ENCODE data around the gene ALKAL2.

Gene ALKAL2

DNA sequence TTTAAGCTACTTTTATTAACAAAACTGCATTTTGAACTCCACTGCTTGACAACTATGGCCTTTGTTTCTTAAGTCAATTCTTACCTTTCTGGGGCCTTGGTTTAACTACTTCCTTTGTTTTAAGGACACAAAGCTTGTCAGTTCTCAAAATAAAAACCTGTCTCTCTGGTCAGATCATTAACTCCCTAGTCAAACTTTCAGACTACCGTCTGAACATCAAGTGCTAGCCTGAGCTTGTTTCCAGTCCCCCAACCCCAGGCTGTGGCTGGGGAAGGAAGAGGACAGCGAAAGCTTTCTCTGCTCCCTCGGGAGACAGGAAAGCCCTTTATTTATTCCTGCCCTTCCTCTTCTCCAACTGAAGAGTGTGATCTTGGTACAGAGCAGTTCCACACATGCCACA, 25.8 kb downstream of the ALKAL2 start:
- ChIA-PET CTCF (interaction anchor here (1.2 to 5.8 kb wide), 4 partner anchors 8 to 28 kb away, joined by 3 to 23 read pairs (median 4); partner anchors contain the start of gene ALKAL2), POLR2A (no interaction called here)
- WGBS (ENCODE audit: insufficient coverage) = 90% methylated on average over 1 of the region's 3 CpGs
- peaks cover 0 to 18% (median 6%) of the 10 kb centered on the region in 4 experiments for H3K36me3 ChIP-seq (ENCODE audit: control insufficient read depth in 4 of 4, insufficient read depth in 4 of 4, low read length in 3 of 4)
- H3K4me3 ChIP-seq (ENCODE audit: control insufficient read depth in 1 of 7, extremely low read depth in 1 of 7, insufficient read depth in 4 of 7, low read depth in 2 of 7, low read length in 6 of 7) = no peak overlapping the region
- DNase-seq = no peak
- H3K9me3 ChIP-seq (ENCODE audit: control extremely low read depth in 1 of 5, control insufficient read depth in 4 of 5, insufficient read depth in 2 of 5, low read depth in 1 of 5, low read length in 4 of 5) = peaks cover 0 to 17% (median 6%) of the 10 kb centered on the region in 5 experiments
- peaks cover 5 to 28% (median 21%) of the 10 kb centered on the region in 4 experiments for H3K4me1 ChIP-seq (ENCODE audit: control extremely low read depth in 1 of 4, control insufficient read depth in 4 of 4, insufficient read depth in 4 of 4, low read length in 3 of 4)
- no peaks in the 10 kb centered on the region for H3K27me3 ChIP-seq (replicated peaks in 2 of 5; ENCODE audit: control insufficient read depth in 4 of 5, insufficient read depth in 5 of 5, low read length in 4 of 5)
- H3K27ac ChIP-seq (ENCODE audit: insufficient read depth in 1 of 2, low read depth in 1 of 2, low read length in 2 of 2, poor library complexity in 1 of 2, severe bottlenecking in 2 of 2) = no peak overlapping the region

DNA sequence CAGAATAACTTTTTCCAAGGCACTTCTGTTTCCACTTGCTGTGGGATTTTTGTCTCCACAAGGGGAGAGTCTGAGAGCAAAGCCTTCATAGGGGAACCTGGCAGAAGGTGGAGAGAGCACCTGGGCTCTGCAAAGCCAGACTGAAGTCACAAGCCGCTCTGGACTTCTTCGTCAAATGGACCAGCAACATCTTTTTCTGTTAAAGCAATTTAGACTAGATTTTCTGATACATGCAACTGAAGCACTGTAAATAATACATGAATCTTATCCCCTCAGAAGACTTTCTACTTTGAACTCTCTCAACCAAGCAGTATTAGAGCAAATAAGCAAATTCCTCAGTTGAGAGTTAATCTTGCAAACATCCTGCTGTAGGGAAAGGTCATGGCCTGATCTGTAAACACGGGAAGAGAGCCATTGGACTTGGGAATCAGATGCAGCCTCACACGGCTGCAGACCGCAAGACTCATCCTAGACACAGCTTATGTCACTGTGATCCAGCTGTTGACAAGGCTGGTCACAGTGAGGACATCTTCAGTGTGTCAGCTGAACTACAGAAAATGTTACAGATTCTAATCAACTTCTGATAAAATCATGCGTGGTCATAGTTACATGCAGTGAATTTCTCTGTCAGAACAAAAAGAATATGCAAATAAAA, 27.3 kb downstream of the ALKAL2 start:
- Histone ChIP-seq H3K9me3 (ENCODE audit: control extremely low read depth in 1 of 5, control insufficient read depth in 4 of 5, insufficient read depth in 2 of 5, low read depth in 1 of 5, low read length in 4 of 5) (peaks cover 0 to 17% (median 6%) of the 10 kb centered on the region in 5 experiments), H3K4me1 (ENCODE audit: control extremely low read depth in 1 of 4, control insufficient read depth in 4 of 4, insufficient read depth in 4 of 4, low read length in 3 of 4) (peaks cover 2 to 19% (median 12%) of the 10 kb centered on the region in 4 experiments), H3K36me3 (ENCODE audit: control insufficient read depth in 4 of 4, insufficient read depth in 4 of 4, low read length in 3 of 4) (peaks cover 0 to 18% (median 6%) of the 10 kb centered on the region in 4 experiments), H3K4me3 (ENCODE audit: control insufficient read depth in 1 of 7, extremely low read depth in 1 of 7, insufficient read depth in 4 of 7, low read depth in 2 of 7, low read length in 6 of 7) (no peak overlapping the region), H3K27ac (ENCODE audit: insufficient read depth in 1 of 2, low read depth in 1 of 2, low read length in 2 of 2, poor library complexity in 1 of 2, severe bottlenecking in 2 of 2) (no peak overlapping the region), H3K27me3 (replicated peaks in 2 of 5; ENCODE audit: control insufficient read depth in 4 of 5, insufficient read depth in 5 of 5, low read length in 4 of 5) (no peaks in the 10 kb centered on the region)
- 86% methylated on average over 5 of the region's 6 CpGs for WGBS (ENCODE audit: insufficient coverage)
- POLR2A ChIA-PET = no interaction called here
- no peak for DNase-seq
- CTCF ChIA-PET = interaction anchor here (1.8 to 5.8 kb wide), 2 partner anchors 11 to 14 kb away, joined by 4 to 23 read pairs; no protein-coding TSS in a partner anchor

DNA sequence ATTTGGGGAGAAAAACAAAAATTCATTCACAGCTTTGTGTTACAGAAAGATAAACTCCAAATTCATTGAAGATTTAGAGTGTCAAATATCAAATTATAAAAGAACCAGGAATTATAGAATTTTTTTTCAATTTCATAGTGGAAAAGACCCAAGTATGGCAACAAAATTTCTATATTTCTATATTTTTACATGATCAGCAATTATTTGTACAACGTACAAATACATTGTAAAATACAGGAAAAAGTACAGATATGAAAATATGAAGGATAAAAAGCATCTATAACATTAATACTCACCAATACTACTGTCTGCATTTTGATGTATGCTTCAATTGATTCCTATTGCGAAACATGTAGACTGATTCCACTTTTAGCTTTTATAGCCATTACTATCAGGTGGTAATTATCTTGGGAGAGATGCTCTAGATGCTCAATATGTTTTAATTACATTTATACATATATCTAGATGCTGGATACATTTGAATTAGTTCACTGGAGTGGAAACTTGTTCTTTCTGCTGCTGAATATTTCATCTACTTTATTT, 28.0 kb downstream of the ALKAL2 start:
- H3K4me1 ChIP-seq (ENCODE audit: control extremely low read depth in 1 of 4, control insufficient read depth in 4 of 4, insufficient read depth in 4 of 4, low read length in 3 of 4) = peaks cover 0 to 11% (median 9%) of the 10 kb centered on the region in 4 experiments
- DNase-seq = no peak
- WGBS (ENCODE audit: insufficient coverage) = no CpG with 5 or more reads among the region's 2 CpGs

DNA sequence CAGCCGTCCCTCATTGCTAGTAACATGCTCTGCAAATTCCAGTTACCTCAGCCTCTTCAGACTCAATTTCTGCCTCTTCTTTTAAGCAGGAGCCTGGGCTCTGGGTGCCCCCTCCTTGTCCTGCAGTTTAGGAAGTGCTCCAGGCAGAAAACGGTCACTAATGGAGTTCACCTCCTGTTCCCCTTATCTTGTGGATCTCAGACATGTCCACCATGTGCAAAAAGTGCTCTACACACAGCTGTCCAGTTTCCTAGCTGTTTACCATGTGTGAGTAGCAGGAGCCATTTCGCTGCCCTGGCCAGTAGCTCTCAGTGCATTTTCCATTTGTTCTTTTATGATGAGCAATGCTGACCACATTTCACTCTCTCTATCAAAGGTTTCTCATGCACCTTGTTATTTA, 29.0 kb downstream of the ALKAL2 start:
- CTCF ChIA-PET = interaction anchor here (0.9 to 5.8 kb wide), 3 partner anchors 9 to 31 kb away, joined by 3 to 23 read pairs (median 4); no protein-coding TSS in a partner anchor
- no peaks in the 10 kb centered on the region for H3K27me3 ChIP-seq (replicated peaks in 2 of 5; ENCODE audit: control insufficient read depth in 4 of 5, insufficient read depth in 5 of 5, low read length in 4 of 5)
- WGBS (ENCODE audit: insufficient coverage) = 92% methylated on average over 3 of the region's 3 CpGs

More for the DNA sequence above, 28.0 kb downstream of the ALKAL2 start:
- Histone ChIP-seq H3K4me3 (ENCODE audit: control insufficient read depth in 1 of 7, extremely low read depth in 1 of 7, insufficient read depth in 4 of 7, low read depth in 2 of 7, low read length in 6 of 7) (no peak overlapping the region), H3K9me3 (ENCODE audit: control extremely low read depth in 1 of 5, control insufficient read depth in 4 of 5, insufficient read depth in 2 of 5, low read depth in 1 of 5, low read length in 4 of 5) (peaks cover 0 to 17% (median 6%) of the 10 kb centered on the region in 5 experiments), H3K36me3 (ENCODE audit: control insufficient read depth in 4 of 4, insufficient read depth in 4 of 4, low read length in 3 of 4) (peaks cover 0 to 18% (median 6%) of the 10 kb centered on the region in 4 experiments), H3K27ac (ENCODE audit: insufficient read depth in 1 of 2, low read depth in 1 of 2, low read length in 2 of 2, poor library complexity in 1 of 2, severe bottlenecking in 2 of 2) (no peak overlapping the region), H3K27me3 (replicated peaks in 2 of 5; ENCODE audit: control insufficient read depth in 4 of 5, insufficient read depth in 5 of 5, low read length in 4 of 5) (no peaks in the 10 kb centered on the region)
- CTCF ChIA-PET = interaction anchor here (0.5 to 5.8 kb wide), 3 partner anchors 10 to 17 kb away, joined by 3 to 23 read pairs (median 4); no protein-coding TSS in a partner anchor
- POLR2A ChIA-PET = no interaction called here

DNA sequence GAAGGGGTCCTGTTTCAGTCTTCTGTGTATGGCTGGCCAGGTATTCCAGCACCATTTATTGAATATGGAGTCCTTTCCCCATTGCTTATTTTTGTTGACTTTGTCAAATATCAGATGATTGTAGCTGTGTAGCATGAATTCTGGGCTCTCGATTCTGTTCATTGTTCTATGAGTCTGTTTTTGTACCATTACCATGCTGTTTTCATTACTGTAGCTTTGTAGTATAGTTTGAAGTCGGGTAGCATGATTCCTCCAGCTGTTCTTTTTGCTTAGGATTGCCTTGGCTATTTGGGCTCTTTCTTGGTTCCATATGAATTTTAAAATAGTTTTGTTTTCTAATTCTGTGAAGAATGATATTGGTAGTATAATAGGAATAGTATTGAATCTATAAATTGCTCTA, 30.0 kb downstream of the ALKAL2 start:
- ChIA-PET CTCF (interaction anchor here (0.9 to 5.8 kb wide), 2 partner anchors 11 to 32 kb away, joined by 3 to 23 read pairs; no protein-coding TSS in a partner anchor), POLR2A (no interaction called here)
- WGBS (ENCODE audit: insufficient coverage) = 100% methylated on average over 1 of the region's 2 CpGs
- peaks cover 0 to 18% (median 6%) of the 10 kb centered on the region in 4 experiments for H3K36me3 ChIP-seq (ENCODE audit: control insufficient read depth in 4 of 4, insufficient read depth in 4 of 4, low read length in 3 of 4)
- H3K4me3 ChIP-seq (ENCODE audit: control insufficient read depth in 1 of 7, extremely low read depth in 1 of 7, insufficient read depth in 4 of 7, low read depth in 2 of 7, low read length in 6 of 7) = no peak overlapping the region
- H3K9me3 ChIP-seq (ENCODE audit: control extremely low read depth in 1 of 5, control insufficient read depth in 4 of 5, insufficient read depth in 2 of 5, low read depth in 1 of 5, low read length in 4 of 5) = peaks cover 0 to 17% (median 6%) of the 10 kb centered on the region in 5 experiments
- no peak for DNase-seq
- H3K4me1 ChIP-seq (ENCODE audit: control extremely low read depth in 1 of 4, control insufficient read depth in 4 of 4, insufficient read depth in 4 of 4, low read length in 3 of 4) = no peaks in the 10 kb centered on the region
- no peaks in the 10 kb centered on the region for H3K27me3 ChIP-seq (replicated peaks in 2 of 5; ENCODE audit: control insufficient read depth in 4 of 5, insufficient read depth in 5 of 5, low read length in 4 of 5)
- H3K27ac ChIP-seq (ENCODE audit: insufficient read depth in 1 of 2, low read depth in 1 of 2, low read length in 2 of 2, poor library complexity in 1 of 2, severe bottlenecking in 2 of 2) = no peak overlapping the region

More for the DNA sequence above, 29.0 kb downstream of the ALKAL2 start:
- Histone ChIP-seq H3K27ac (ENCODE audit: insufficient read depth in 1 of 2, low read depth in 1 of 2, low read length in 2 of 2, poor library complexity in 1 of 2, severe bottlenecking in 2 of 2) (no peak overlapping the region), H3K4me3 (ENCODE audit: control insufficient read depth in 1 of 7, extremely low read depth in 1 of 7, insufficient read depth in 4 of 7, low read depth in 2 of 7, low read length in 6 of 7) (no peak overlapping the region), H3K9me3 (ENCODE audit: control extremely low read depth in 1 of 5, control insufficient read depth in 4 of 5, insufficient read depth in 2 of 5, low read depth in 1 of 5, low read length in 4 of 5) (peaks cover 0 to 17% (median 6%) of the 10 kb centered on the region in 5 experiments), H3K36me3 (ENCODE audit: control insufficient read depth in 4 of 4, insufficient read depth in 4 of 4, low read length in 3 of 4) (peaks cover 0 to 18% (median 6%) of the 10 kb centered on the region in 4 experiments), H3K4me1 (ENCODE audit: control extremely low read depth in 1 of 4, control insufficient read depth in 4 of 4, insufficient read depth in 4 of 4, low read length in 3 of 4) (peaks cover 0 to 8% (median 6%) of the 10 kb centered on the region in 4 experiments)
- no peak for DNase-seq
- POLR2A ChIA-PET = no interaction called here

DNA sequence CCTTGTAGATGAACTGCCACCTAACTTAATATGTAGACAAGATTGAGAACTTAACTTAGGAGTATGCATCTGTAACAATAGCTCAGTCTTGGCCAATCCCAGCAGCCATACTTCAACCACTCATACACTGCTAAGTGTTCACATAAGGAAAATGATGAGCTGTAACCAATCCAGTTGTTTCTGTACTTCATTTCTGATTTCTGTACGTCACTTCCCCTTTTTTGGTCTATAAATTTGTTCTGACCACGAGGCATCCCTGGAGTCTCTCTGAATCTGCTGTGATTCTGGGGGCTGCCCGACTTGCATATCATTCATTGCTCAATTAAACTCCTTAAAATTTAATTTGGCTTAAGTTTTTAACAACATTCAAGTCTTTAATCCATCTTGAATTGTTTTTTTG, 30.5 kb downstream of the ALKAL2 start:
- CTCF ChIA-PET = interaction anchor here (5.8 kb wide), 1 partner anchor 11 kb away, joined by 23 read pairs; no protein-coding TSS in a partner anchor

More for the DNA sequence above, 30.5 kb downstream of the ALKAL2 start:
- DNase-seq = peak in 2 of 3 donors; percentile 16 to 34
- H3K4me3 ChIP-seq (ENCODE audit: control insufficient read depth in 1 of 7, extremely low read depth in 1 of 7, insufficient read depth in 4 of 7, low read depth in 2 of 7, low read length in 6 of 7) = no peak overlapping the region
- no peak overlapping the region for H3K27ac ChIP-seq (ENCODE audit: insufficient read depth in 1 of 2, low read depth in 1 of 2, low read length in 2 of 2, poor library complexity in 1 of 2, severe bottlenecking in 2 of 2)
- POLR2A ChIA-PET = no interaction called here
- H3K36me3 ChIP-seq (ENCODE audit: control insufficient read depth in 4 of 4, insufficient read depth in 4 of 4, low read length in 3 of 4) = peaks cover 0 to 17% (median 6%) of the 10 kb centered on the region in 4 experiments
- peaks cover 0 to 17% (median 6%) of the 10 kb centered on the region in 5 experiments for H3K9me3 ChIP-seq (ENCODE audit: control extremely low read depth in 1 of 5, control insufficient read depth in 4 of 5, insufficient read depth in 2 of 5, low read depth in 1 of 5, low read length in 4 of 5)
- H3K27me3 ChIP-seq (replicated peaks in 2 of 5; ENCODE audit: control insufficient read depth in 4 of 5, insufficient read depth in 5 of 5, low read length in 4 of 5) = no peaks in the 10 kb centered on the region
- 48% methylated on average over 2 of the region's 3 CpGs for WGBS (ENCODE audit: insufficient coverage)
- no peaks in the 10 kb centered on the region for H3K4me1 ChIP-seq (ENCODE audit: control extremely low read depth in 1 of 4, control insufficient read depth in 4 of 4, insufficient read depth in 4 of 4, low read length in 3 of 4)

All from common myeloid progenitor, CD34-positive (primary cell).